ENCODE data around the gene GRM7.

The GRM7 gene

GRCh38 chr3:7146529-7146928 is 285.6 kb downstream of the GRM7 start:
- no peak for DNase-seq (ENCODE audit: low spot score)

GRCh38 chr3:7158516-7158915 is 297.6 kb downstream of the GRM7 start:
- DNase-seq (ENCODE audit: low spot score), result no peak

- DNase-seq (ENCODE audit: low spot score), result no peak
Observed at GRCh38 chr3:7160689-7161088, 299.8 kb downstream of the GRM7 start.

DNA sequence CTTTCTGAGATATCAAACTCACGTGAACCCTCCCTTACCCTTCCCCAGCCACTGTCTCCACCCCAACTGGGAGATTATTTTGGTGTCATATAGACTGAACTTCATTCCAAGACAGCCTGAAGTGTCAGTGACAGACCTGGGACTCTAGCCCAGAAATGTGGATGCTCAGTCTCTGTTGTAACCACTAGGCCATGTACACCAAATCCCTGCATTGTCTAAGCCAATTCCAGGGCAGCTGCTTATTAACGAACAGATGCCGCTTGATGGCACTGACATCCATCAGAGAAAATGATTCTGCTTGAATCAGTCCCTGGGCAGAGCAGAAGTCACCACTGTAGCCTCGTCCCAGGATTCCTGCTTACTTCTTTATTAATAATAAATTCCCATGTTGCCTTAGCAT is 305.5 kb downstream of the GRM7 start:
- DNase-seq (ENCODE audit: low spot score), result no peak

DNA sequence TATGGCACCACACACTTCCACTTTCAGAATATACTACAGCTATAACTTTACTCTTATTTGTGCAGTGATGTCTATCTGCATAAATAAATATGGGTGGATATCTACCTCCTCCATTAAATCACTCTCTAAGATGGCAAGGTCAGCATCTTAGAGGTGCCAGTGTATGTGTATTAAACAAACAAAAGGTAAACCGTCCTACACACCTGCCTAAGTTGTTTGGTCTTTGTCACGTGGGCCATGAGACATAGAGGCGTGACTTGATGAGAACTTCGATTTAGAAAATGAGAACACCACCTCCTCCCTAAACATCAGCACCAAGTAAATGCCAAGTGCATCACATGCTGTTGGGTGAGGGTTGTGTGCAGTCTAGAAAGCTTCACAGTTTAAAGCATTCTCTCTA is 310.6 kb downstream of the GRM7 start:
- DNase-seq (ENCODE audit: low spot score), result no peak

GRCh38 chr3:7172996-7173395 is 312.1 kb downstream of the GRM7 start:
- DNase-seq (ENCODE audit: low spot score), result no peak

DNA sequence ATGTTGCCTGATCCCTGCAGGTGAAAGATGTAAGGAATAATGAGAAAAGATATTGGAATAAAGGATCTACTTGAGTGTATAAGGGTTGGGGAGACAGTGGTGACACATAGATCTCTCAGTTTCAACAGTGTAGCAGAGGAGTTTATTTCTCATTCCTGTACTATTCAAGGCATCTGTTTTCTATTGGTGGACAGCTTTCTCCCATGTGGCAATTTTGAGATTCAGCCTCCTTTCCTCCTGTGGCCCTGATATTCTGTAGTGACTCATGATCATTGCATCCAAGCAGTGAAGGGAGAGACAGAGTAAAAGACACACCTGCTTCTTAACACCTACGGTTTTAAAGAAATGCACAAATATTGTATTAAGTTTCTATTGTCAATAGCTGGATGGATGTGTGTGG is 327.6 kb downstream of the GRM7 start:
- no peak for DNase-seq (ENCODE audit: low spot score)

GRCh38 chr3:7190095-7190494 is 329.2 kb downstream of the GRM7 start:
- no peak for DNase-seq (ENCODE audit: low spot score)

GRCh38 chr3:7193269-7193668 is 332.4 kb downstream of the GRM7 start:
- no peak for DNase-seq (ENCODE audit: low spot score)

GRCh38 chr3:7194071-7194835 is 333.3 kb downstream of the GRM7 start:
- DNase-seq (ENCODE audit: low spot score), result no peak

- no peak for DNase-seq (ENCODE audit: low spot score)
Observed at GRCh38 chr3:7195934-7196333, 335.0 kb downstream of the GRM7 start.

DNA sequence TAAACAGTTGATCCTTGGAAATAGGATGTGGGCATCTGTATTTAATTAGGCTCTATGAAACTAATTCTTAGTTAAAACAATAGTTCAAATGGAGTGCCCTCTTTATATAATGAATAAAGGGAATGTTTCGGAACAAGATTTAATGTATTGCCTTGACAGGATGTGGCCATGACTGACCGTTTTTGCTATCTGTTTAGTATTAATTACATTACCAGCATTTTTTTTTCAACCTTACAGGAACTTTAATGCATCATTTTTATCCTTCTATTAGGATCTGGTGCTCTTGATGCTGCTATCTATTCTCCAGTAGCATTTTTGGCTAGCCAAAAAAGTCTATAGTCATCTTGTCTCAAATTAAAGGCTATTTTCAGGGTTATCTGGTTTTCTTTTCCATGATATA is 340.9 kb downstream of the GRM7 start:
- DNase-seq (ENCODE audit: low spot score), result no peak

DNA sequence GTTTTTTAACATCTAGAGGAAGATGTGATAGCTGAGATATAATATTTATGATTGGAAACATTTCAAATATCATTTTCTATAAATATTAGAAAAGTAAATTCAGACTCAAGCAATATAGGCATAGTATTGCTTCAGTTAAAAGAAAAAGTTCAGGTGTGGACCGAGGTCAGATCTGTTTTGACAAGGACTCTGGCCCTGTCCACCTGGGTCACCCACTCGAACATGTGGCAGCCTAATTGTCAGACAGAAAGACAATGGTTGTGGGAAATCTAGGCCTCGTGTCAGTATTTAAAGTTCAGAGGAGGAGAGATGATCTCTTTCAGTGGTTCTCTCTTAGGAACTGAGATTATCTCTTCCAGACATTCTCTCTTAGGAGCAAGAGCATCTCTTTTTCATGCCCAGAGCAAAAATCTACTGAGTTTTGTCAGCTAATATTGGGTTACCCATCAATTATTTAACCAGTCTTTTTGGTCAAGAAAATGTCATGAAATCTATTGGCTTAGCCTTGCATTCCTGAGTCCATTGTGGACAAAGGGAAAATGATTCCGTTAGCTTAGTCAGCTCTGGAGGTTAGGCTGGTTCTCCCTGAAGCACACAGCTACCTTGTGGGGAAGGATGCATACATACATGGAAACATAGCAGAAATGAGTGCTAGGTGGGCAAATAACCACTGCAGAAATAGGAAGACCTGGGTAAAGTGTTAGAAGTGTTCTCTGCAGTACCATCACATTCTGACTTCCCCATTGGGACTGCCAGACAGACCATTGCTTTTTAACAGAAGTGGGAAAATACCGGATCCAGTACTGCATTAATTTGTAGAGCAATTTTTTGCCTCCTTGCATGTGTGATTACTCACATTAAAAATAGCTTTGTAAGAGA is 343.3 kb downstream of the GRM7 start:
- DNase-seq (ENCODE audit: low spot score), result no peak

DNA sequence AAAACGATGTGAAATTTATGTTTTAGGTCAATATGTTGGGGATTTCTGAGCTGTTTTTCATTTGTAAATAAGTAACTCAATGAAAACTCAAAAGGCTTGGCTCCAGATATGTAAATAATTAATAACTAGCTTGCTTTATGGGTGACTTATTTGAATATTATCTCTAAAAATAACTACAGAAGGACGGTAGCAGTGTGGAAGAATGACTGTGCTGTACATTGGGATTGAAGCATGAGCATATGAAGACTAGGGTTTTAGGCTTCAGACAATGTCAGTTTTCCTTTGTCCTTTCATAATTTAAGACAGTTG is 343.9 kb downstream of the GRM7 start:
- DNase-seq (ENCODE audit: low spot score), result no peak

DNA sequence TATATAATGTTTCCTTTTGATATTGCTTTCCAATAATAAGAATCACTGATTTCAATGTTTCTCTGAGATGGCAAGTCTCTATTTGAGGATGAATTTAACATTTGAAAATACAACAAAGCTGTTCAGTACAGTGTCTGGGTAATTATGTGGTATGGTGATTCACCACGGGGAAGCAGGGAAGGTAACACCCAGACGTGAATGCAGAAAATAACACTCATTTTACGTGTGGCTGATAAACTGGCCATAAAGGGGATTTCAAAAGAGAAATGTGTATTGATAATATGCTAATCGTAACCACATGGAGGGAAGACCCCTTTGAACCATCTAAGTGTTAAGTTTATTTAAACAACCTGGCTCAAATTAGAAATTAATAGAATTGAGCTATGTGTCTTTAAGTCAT is 344.6 kb downstream of the GRM7 start:
- no peak for DNase-seq (ENCODE audit: low spot score)

DNA sequence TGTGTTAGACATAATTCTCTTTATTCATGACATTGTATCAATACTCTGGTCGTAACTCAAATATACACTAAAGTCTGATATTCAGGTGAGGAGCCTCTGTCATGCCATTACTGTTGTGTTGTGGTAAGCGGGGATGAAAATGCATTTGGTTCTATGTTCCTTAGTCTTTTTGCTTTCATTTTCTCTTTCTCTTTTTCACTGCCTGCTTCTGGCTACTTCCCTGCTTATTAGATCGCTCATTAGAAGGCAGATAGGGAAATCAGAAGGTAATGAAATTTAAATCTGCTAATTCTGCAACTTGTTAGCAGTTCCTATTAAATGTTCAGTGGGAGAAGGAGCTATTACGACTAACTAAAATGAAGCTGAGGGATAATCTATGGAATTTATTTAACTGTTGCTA is 345.0 kb downstream of the GRM7 start:
- no peak for DNase-seq (ENCODE audit: low spot score)

- no peak for DNase-seq (ENCODE audit: low spot score)
Observed at GRCh38 chr3:7207125-7207524, 346.2 kb downstream of the GRM7 start.

- DNase-seq (ENCODE audit: low spot score), result no peak
Observed at GRCh38 chr3:7207928-7208327, 347.0 kb downstream of the GRM7 start.

- DNase-seq (ENCODE audit: low spot score), result no peak
Observed at GRCh38 chr3:7209098-7209497, 348.2 kb downstream of the GRM7 start.

DNA sequence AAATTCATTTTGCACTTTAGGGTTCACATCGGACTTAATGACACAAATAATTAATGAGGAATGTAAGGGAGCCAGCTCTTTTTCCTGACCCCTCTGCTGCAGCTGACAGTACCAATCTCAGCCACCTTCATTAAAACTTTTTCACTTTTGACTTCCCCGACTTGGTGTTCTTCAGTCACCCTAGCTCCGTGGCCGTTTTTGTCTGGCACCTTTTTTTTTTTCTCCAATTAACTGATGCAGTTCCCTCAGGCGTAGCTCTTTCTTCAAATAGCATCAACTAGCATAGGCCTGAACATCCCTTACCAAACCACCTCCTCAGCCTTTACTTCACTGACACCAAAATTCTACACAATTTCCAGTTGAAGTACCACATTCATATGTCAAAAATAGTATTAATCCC is 350.8 kb downstream of the GRM7 start:
- DNase-seq (ENCODE audit: low spot score), result no peak

GRCh38 chr3:7215706-7216105 is 354.8 kb downstream of the GRM7 start:
- DNase-seq (ENCODE audit: low spot score), result no peak

- no peak for DNase-seq (ENCODE audit: low spot score)
Observed at GRCh38 chr3:7226393-7226792, 365.5 kb downstream of the GRM7 start.

DNA sequence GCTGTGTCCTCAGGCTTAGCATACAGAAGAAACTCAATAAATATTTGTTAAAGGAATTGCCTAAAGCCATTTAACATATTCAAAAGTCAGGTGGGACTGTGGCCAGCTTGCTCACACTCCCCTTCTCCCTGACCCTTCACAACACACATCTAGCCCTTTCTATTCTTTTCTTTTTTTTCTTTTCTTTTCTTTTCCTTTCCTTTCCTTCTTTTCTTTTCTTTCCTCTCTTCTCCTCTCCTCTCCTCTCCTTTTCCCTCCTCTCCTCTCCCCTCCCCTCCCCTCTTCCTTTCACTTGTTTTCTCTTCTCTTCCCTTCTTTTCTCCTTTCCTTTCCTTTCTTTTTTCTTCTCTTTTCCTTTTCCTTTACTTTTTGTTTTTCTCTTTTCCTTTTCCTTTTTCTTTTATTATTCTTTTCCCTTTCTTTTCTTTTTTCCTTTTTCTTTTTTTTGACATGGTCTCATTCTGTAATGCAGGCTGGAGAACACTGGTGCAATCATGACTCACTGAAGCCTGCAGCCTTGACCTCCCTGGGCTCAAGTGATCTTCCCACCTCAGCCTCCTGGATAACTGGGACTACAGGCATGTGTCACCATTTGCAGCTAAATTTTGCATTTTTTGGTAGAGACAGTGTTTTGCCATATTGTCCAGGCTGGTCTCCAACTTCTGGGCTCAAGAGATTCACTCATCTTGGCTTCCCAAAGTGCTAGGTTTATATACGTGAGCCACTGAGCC is 377.8 kb downstream of the GRM7 start:
- DNase-seq (ENCODE audit: low spot score), result no peak

All from RKO (cell line).